HepG2 (cell line): ENCODE data around the gene PROC. TPM values are rescaled to one million over a fixed set of nuclear protein-coding genes. Genes with fewer than 3 reads are reported as not detected.

ENCODE experiments used
- ELF1 ChIP-seq: sonication (generic); formaldehyde crosslinking; IDR thresholded peaks from 2 replicates; pipeline ENCODE4 v1.4.0; 2020; ENCODE audit warnings: missing genetic modification reagents
- GATAD1 ChIP-seq: IDR thresholded peaks from 2 replicates; pipeline ENCODE4 v1.6.1; 2016; ENCODE audit warnings: missing genetic modification reagents, missing compliant biosample characterization
- GZF1 ChIP-seq: sonication (generic); formaldehyde crosslinking; IDR thresholded peaks from 2 replicates; pipeline ENCODE4 v1.5.1; 2020; ENCODE audit warnings: mild to moderate bottlenecking, missing genetic modification reagents
- MIER3 ChIP-seq: IDR thresholded peaks from 2 replicates; pipeline ENCODE4 v1.6.1; 2016; ENCODE audit warnings: missing compliant biosample characterization, borderline replicate concordance
- NR2F6 ChIP-seq, 2 experiments: IDR thresholded peaks; 2 replicates each; pipeline ENCODE4 v1.6.1; 2016; ENCODE audit warnings: antibody characterized with exemption in 1 of 2, mild to moderate bottlenecking in 1 of 2
- PREB ChIP-seq: sonication (generic); formaldehyde crosslinking; IDR thresholded peaks from 2 replicates; pipeline ENCODE4 v1.4.0; 2020; ENCODE audit warnings: missing genetic modification reagents
- TERF1 ChIP-seq: sonication (generic); formaldehyde crosslinking; IDR thresholded peaks from 2 replicates; pipeline ENCODE4 v1.8.0; 2022; ENCODE audit warnings: mild to moderate bottlenecking, missing genetic modification reagents, moderate library complexity
- ZBTB26 ChIP-seq: IDR thresholded peaks from 2 replicates; pipeline ENCODE4 v1.6.1; 2016; ENCODE audit warnings: missing compliant biosample characterization, missing genetic modification reagents, borderline replicate concordance
- ZBTB49 ChIP-seq: sonication (generic); formaldehyde crosslinking; IDR thresholded peaks from 2 replicates; pipeline ENCODE4 v1.4.0; 2020; ENCODE audit warnings: missing genetic modification reagents, borderline replicate concordance
- ZFP36L1 ChIP-seq: sonication (generic); formaldehyde crosslinking; IDR thresholded peaks from 2 replicates; pipeline ENCODE4 v1.8.0; 2022; ENCODE audit warnings: mild to moderate bottlenecking, missing genetic modification reagents, moderate library complexity
- ZNF10 ChIP-seq: sonication (generic); formaldehyde crosslinking; IDR thresholded peaks from 2 replicates; pipeline ENCODE4 v1.4.0; 2020; ENCODE audit warnings: mild to moderate bottlenecking, low read depth, missing genetic modification reagents, borderline replicate concordance
- ZNF552 ChIP-seq: sonication (generic); formaldehyde crosslinking; IDR thresholded peaks from 2 replicates; pipeline ENCODE4 v1.9.0; 2022; ENCODE audit warnings: missing genetic modification reagents, mild to moderate bottlenecking, borderline replicate concordance
- ZZZ3 ChIP-seq: sonication (generic); formaldehyde crosslinking; IDR thresholded peaks from 2 replicates; pipeline ENCODE4 v1.4.0; 2020; ENCODE audit warnings: missing genetic modification reagents, mild to moderate bottlenecking, borderline replicate concordance
- polyA plus RNA-seq, 8 experiments: library from polyadenylated mRNA; depleted of rRNA in 3 of 8; stranded (reverse) in 7 of 8; unstranded in 1 of 8; fragments of >200 nt; fragmentation: Illumina TruSeq in 4 of 8; extraction: Trizol in 4 of 8; gene quantifications; 2 replicates each; pipeline versions ENCODE4 v1.2.1 to v1.2.3, GENCODE V29; 2011 to 2016; ENCODE audit warnings: low read depth in 4 of 8, missing spikeins in 1 of 8, mixed read lengths in 1 of 8; ENCODE audit not compliant: insufficient read depth in 1 of 8
- total RNA-seq, 5 experiments: library from RNA; depleted of rRNA; stranded (reverse); fragments of >200 nt; fragmentation: Illumina TruSeq; extraction: Trizol; gene quantifications; 2 replicates each; pipeline ENCODE4 v1.2.3, GENCODE V29; 2016; ENCODE audit warnings: low read depth in 1 of 5
- TF ChIP-seq, protein P1 (sequence below): sonication (generic); formaldehyde crosslinking; IDR thresholded peaks from 2 replicates; pipeline ENCODE4 v1.4.0; 2020; ENCODE audit warnings: missing genetic modification reagents
- TF ChIP-seq, protein P2 (sequence below): sonication (generic); formaldehyde crosslinking; IDR thresholded peaks from 2 replicates; pipeline ENCODE4 v1.4.0; 2020; ENCODE audit warnings: missing genetic modification reagents

Gene PROC
- total and polyA plus RNA-seq, 2 of the 13 experiments (the other 11 are each of a cell fraction or from before 2014, with no cell fraction given): 134 to 185 TPM

DNA sequence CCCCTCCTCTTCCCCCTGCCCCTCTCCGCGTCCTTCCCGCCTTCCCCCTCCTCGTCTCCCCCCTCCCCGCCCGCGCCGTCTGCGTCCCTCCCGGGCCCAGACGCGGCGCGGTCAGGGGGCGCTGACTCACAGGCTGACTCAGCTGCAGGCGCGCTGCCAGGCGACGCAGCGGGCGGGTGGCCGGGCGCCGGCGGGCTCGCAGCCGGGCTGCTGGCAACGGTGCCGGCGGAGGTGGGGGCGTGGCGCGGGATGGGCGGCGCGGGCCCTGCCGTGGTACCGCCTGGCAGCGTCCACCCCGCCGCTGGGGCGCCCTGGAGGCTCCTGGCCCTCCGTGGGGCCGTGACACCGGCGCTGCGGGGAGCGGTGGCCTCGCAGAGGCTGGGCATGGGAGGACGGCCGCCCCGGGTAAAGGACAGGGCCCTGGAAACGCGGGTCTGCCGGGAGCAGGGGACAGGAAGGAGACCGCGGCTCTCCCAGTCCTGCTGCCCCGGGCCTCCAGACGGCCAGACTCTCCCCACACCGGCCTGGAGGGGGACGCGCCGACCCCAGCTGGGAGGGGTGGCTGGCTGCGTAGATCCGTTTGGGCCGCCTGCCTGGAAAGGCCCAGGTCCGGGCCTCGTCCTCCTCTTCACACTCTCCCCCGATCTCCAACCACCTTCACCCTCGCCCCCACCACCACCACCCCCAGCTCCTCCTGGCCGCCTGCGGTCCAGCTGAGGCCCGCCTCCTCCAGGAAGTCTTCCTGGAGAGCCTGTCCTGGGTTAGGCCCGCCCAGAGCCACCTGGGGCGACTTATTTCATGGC is 10.0 kb upstream of the PROC start (continued):
- TF ChIP-seq, protein P1, sequence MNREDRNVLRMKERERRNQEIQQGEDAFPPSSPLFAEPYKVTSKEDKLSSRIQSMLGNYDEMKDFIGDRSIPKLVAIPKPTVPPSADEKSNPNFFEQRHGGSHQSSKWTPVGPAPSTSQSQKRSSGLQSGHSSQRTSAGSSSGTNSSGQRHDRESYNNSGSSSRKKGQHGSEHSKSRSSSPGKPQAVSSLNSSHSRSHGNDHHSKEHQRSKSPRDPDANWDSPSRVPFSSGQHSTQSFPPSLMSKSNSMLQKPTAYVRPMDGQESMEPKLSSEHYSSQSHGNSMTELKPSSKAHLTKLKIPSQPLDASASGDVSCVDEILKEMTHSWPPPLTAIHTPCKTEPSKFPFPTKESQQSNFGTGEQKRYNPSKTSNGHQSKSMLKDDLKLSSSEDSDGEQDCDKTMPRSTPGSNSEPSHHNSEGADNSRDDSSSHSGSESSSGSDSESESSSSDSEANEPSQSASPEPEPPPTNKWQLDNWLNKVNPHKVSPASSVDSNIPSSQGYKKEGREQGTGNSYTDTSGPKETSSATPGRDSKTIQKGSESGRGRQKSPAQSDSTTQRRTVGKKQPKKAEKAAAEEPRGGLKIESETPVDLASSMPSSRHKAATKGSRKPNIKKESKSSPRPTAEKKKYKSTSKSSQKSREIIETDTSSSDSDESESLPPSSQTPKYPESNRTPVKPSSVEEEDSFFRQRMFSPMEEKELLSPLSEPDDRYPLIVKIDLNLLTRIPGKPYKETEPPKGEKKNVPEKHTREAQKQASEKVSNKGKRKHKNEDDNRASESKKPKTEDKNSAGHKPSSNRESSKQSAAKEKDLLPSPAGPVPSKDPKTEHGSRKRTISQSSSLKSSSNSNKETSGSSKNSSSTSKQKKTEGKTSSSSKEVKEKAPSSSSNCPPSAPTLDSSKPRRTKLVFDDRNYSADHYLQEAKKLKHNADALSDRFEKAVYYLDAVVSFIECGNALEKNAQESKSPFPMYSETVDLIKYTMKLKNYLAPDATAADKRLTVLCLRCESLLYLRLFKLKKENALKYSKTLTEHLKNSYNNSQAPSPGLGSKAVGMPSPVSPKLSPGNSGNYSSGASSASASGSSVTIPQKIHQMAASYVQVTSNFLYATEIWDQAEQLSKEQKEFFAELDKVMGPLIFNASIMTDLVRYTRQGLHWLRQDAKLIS: no peak
- TF ChIP-seq ZNF10 (CRISPR knock-in tag): no peak
- TF ChIP-seq ZZZ3: peak; percentile 81; the same call in 1 of the 2 replicates
- no peak for TF ChIP-seq ELF1 (CRISPR knock-in tag)
- no peak for TF ChIP-seq ZBTB49 (CRISPR knock-in tag)
- TF ChIP-seq PREB: no peak
- TF ChIP-seq ZFP36L1 (CRISPR knock-in tag): peak; percentile 81; the same call in 1 of the 2 replicates
- TF ChIP-seq ZNF552 (CRISPR knock-in tag): no peak
- TF ChIP-seq MIER3 (CRISPR knock-in tag): no peak
- peak; percentile 61; the same call in 1 of the 2 replicates for TF ChIP-seq TERF1 (CRISPR knock-in tag)
- peak; percentile 34; the same call in 1 of the 2 replicates for TF ChIP-seq ZBTB26 (CRISPR knock-in tag)
- TF ChIP-seq GATAD1 (CRISPR knock-in tag): no peak; the same call in 1 of the 2 replicates
- TF ChIP-seq GZF1 (CRISPR knock-in tag): no peak
- TF ChIP-seq NR2F6 (IDR thresholded peaks at IDR 0.05): no peak
- peak; percentile 69 for TF ChIP-seq NR2F6 (CRISPR knock-in tag; IDR thresholded peaks at IDR 0.05)
- TF ChIP-seq, protein P2, sequence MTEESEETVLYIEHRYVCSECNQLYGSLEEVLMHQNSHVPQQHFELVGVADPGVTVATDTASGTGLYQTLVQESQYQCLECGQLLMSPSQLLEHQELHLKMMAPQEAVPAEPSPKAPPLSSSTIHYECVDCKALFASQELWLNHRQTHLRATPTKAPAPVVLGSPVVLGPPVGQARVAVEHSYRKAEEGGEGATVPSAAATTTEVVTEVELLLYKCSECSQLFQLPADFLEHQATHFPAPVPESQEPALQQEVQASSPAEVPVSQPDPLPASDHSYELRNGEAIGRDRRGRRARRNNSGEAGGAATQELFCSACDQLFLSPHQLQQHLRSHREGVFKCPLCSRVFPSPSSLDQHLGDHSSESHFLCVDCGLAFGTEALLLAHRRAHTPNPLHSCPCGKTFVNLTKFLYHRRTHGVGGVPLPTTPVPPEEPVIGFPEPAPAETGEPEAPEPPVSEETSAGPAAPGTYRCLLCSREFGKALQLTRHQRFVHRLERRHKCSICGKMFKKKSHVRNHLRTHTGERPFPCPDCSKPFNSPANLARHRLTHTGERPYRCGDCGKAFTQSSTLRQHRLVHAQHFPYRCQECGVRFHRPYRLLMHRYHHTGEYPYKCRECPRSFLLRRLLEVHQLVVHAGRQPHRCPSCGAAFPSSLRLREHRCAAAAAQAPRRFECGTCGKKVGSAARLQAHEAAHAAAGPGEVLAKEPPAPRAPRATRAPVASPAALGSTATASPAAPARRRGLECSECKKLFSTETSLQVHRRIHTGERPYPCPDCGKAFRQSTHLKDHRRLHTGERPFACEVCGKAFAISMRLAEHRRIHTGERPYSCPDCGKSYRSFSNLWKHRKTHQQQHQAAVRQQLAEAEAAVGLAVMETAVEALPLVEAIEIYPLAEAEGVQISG (CRISPR knock-in tag): 0 out of 2 replicates have a peak, but pooled peaks have one; percentile 33
